Mesothelial cell of epicardium (in vitro differentiated cells): ENCODE results near the gene MANBA. TPM values are rescaled to one million over a fixed set of nuclear protein-coding genes. Genes with fewer than 3 reads are reported as not detected.

Experiments used
- DNase-seq, 2 experiments: peaks; one replicate each; pipeline ENCODE4 v3.0.0; 2021; ENCODE audit warnings: low spot score in 2 of 2; ENCODE audit not compliant: unreplicated experiment in 2 of 2
- H3K27ac Mint-ChIP-seq: 2 replicates; pipeline ENCODE4 v1.8.0; 2021; ENCODE audit warnings: mixed read lengths
- H3K27me3 Mint-ChIP-seq: 2 replicates; pipeline ENCODE4 v1.8.0; 2021; ENCODE audit warnings: low read depth, mixed read lengths
- H3K36me3 Mint-ChIP-seq: 2 replicates; pipeline ENCODE4 v1.8.0; 2021; ENCODE audit warnings: mixed read lengths
- H3K4me1 Mint-ChIP-seq: 2 replicates; pipeline ENCODE4 v1.8.0; 2021; ENCODE audit warnings: mixed read lengths
- H3K4me3 Mint-ChIP-seq: 2 replicates; pipeline ENCODE4 v1.8.0; 2021; ENCODE audit warnings: mild to moderate bottlenecking, moderate library complexity, mixed read lengths
- H3K9me3 Mint-ChIP-seq: 2 replicates; pipeline ENCODE4 v1.8.0; 2021; ENCODE audit warnings: mixed read lengths
- CTCF ChIP-seq: fragments of 200-600 bp; sonication (generic); IDR thresholded peaks from one replicate; pipeline ENCODE4 v1.5.0; 2021; ENCODE audit warnings: antibody characterized with exemption; ENCODE audit not compliant: unreplicated experiment
- total RNA-seq: library from RNA; stranded (reverse); gene quantifications from 3 replicates; pipeline ENCODE4 v1.2.1, GENCODE V29; 2021

The MANBA gene
- total RNA-seq, 1 donor from 2014 or later, result 39.2 TPM

GRCh38 chr4:102596532-102596931, 164.2 kb downstream of the MANBA start:
- TF ChIP-seq CTCF, result no peak
- H3K27me3 Mint-ChIP-seq, result no peaks in the 10 kb centered on the region
- no peak overlapping the region for H3K4me3 Mint-ChIP-seq
- H3K36me3 Mint-ChIP-seq, result peaks cover 53% of the 10 kb centered on the region
- no peak overlapping the region for H3K27ac Mint-ChIP-seq
- H3K9me3 Mint-ChIP-seq, result peaks cover 6% of the 10 kb centered on the region
- no peak for DNase-seq
- peaks cover 14% of the 10 kb centered on the region for H3K4me1 Mint-ChIP-seq

GRCh38 chr4:102594000-102594399, 166.8 kb downstream of the MANBA start:
- H3K27me3 Mint-ChIP-seq, result no peaks in the 10 kb centered on the region
- no peak overlapping the region for H3K4me3 Mint-ChIP-seq
- H3K36me3 Mint-ChIP-seq, result peaks cover 65% of the 10 kb centered on the region
- DNase-seq, result no peak
- H3K9me3 Mint-ChIP-seq, result peaks cover 26% of the 10 kb centered on the region
- peaks cover 10% of the 10 kb centered on the region for H3K4me1 Mint-ChIP-seq
- no peak overlapping the region for H3K27ac Mint-ChIP-seq
- no peak for TF ChIP-seq CTCF

GRCh38 chr4:102593147-102593546, 167.6 kb downstream of the MANBA start:
- Mint-ChIP-seq H3K9me3 (peaks cover 26% of the 10 kb centered on the region), H3K36me3 (peaks cover 66% of the 10 kb centered on the region), H3K27me3 (no peaks in the 10 kb centered on the region), H3K4me3 (no peak overlapping the region), H3K4me1 (peaks cover 4% of the 10 kb centered on the region), H3K27ac (no peak overlapping the region)
- DNase-seq, result no peak
- no peak for TF ChIP-seq CTCF

- H3K27ac Mint-ChIP-seq, result no peak overlapping the region
- peaks cover 26% of the 10 kb centered on the region for H3K9me3 Mint-ChIP-seq
These were observed 168.5 kb downstream of the MANBA start for GRCh38 chr4:102592256-102592655.

GRCh38 chr4:102589743-102590142, 171.0 kb downstream of the MANBA start:
- TF ChIP-seq CTCF, result no peak
- no peak for DNase-seq
- Mint-ChIP-seq H3K9me3 (peaks cover 26% of the 10 kb centered on the region), H3K36me3 (peaks cover 58% of the 10 kb centered on the region), H3K27me3 (no peaks in the 10 kb centered on the region), H3K4me1 (no peaks in the 10 kb centered on the region), H3K4me3 (no peak overlapping the region), H3K27ac (no peak overlapping the region)

More at GRCh38 chr4:102592256-102592655, 168.5 kb downstream of the MANBA start:
- H3K36me3 Mint-ChIP-seq, result peaks cover 64% of the 10 kb centered on the region
- H3K4me3 Mint-ChIP-seq, result no peak overlapping the region
- H3K27me3 Mint-ChIP-seq, result no peaks in the 10 kb centered on the region
- H3K4me1 Mint-ChIP-seq, result no peaks in the 10 kb centered on the region
- TF ChIP-seq CTCF, result no peak
- no peak for DNase-seq

- no peaks in the 10 kb centered on the region for H3K27me3 Mint-ChIP-seq
- no peak overlapping the region for H3K4me3 Mint-ChIP-seq
- no peak for DNase-seq
- peaks cover 21% of the 10 kb centered on the region for H3K9me3 Mint-ChIP-seq
- no peak for TF ChIP-seq CTCF
- H3K27ac Mint-ChIP-seq, result no peak overlapping the region
- peaks cover 57% of the 10 kb centered on the region for H3K36me3 Mint-ChIP-seq
- H3K4me1 Mint-ChIP-seq, result no peaks in the 10 kb centered on the region
These were observed 174.1 kb downstream of the MANBA start for GRCh38 chr4:102586644-102587021.
